ENCODE measurements around the gene C10orf90.

Gene C10orf90

GRCh38 chr10:126538439-126539135 lies 131.9 kb downstream of the C10orf90 start:
- no peak for DNase-seq

GRCh38 chr10:126536656-126537055 lies 133.8 kb downstream of the C10orf90 start:
- DNase-seq, result no peak

GRCh38 chr10:126536148-126536547 lies 134.3 kb downstream of the C10orf90 start:
- DNase-seq, result no peak

- DNase-seq, result no peak
These were observed 136.8 kb downstream of the C10orf90 start for GRCh38 chr10:126533644-126534043.

- DNase-seq, result no peak
These were observed 142.1 kb downstream of the C10orf90 start for GRCh38 chr10:126528315-126528835.

- no peak for DNase-seq
These were observed 142.7 kb downstream of the C10orf90 start for GRCh38 chr10:126527645-126528314.

- no peak for DNase-seq
These were observed 145.2 kb downstream of the C10orf90 start for GRCh38 chr10:126525326-126525725.

- no peak for DNase-seq
These were observed 146.0 kb downstream of the C10orf90 start for GRCh38 chr10:126524526-126524925.

GRCh38 chr10:126523071-126523470 lies 147.4 kb downstream of the C10orf90 start:
- DNase-seq, result no peak

- no peak for DNase-seq
These were observed 149.1 kb downstream of the C10orf90 start for GRCh38 chr10:126521399-126521798.

- DNase-seq, result no peak
These were observed 149.7 kb downstream of the C10orf90 start for GRCh38 chr10:126520751-126521317.

- DNase-seq, result no peak
These were observed 150.5 kb downstream of the C10orf90 start for GRCh38 chr10:126519992-126520391.

GRCh38 chr10:126519185-126519584 lies 151.3 kb downstream of the C10orf90 start:
- DNase-seq, result no peak

- DNase-seq, result no peak
These were observed 152.0 kb downstream of the C10orf90 start for GRCh38 chr10:126518218-126519080.

- DNase-seq, result no peak
These were observed 154.0 kb downstream of the C10orf90 start for GRCh38 chr10:126516515-126516914.

GRCh38 chr10:126511917-126512479 lies 158.5 kb downstream of the C10orf90 start:
- DNase-seq, result no peak

GRCh38 chr10:126509182-126509581 lies 161.3 kb downstream of the C10orf90 start:
- DNase-seq, result no peak

- DNase-seq, result no peak
These were observed 161.9 kb downstream of the C10orf90 start for GRCh38 chr10:126508535-126509040.

GRCh38 chr10:126504761-126505112 lies 165.8 kb downstream of the C10orf90 start:
- no peak for DNase-seq

GRCh38 chr10:126504063-126504760 lies 166.3 kb downstream of the C10orf90 start:
- peak; percentile 44 to 68 (median 58) for DNase-seq

GRCh38 chr10:126503392-126504062 lies 167.0 kb downstream of the C10orf90 start:
- no peak for DNase-seq
